HG02759 (cell line): ENCODE measurements around the gene PTPRN2.
"Not testable (repeated sequence)": the region's sequence is repeated elsewhere in the genome, so short reads cannot be mapped to it uniquely, and the experiment has no call there.

ENCODE experiments used
- ATAC-seq: cut with Tn5 transposase; IDR thresholded peaks from one replicate; pipeline ENCODE4 v1.9.1; 2021; ENCODE audit warnings: mild to moderate bottlenecking, moderate library complexity; ENCODE audit not compliant: unreplicated experiment

Gene PTPRN2

GRCh38 chr7:158535079-158535478 lies 52.5 kb downstream of the PTPRN2 start:
- no peak for ATAC-seq

GRCh38 chr7:158534598-158534997 lies 53.0 kb downstream of the PTPRN2 start:
- no peak for ATAC-seq

- not testable (repeated sequence) for ATAC-seq
Observed at GRCh38 chr7:158534134-158534515, 53.5 kb downstream of the PTPRN2 start.

GRCh38 chr7:158533386-158534133 lies 54.1 kb downstream of the PTPRN2 start:
- ATAC-seq, result no peak

GRCh38 chr7:158532093-158532627 lies 55.5 kb downstream of the PTPRN2 start:
- no peak for ATAC-seq

GRCh38 chr7:158531661-158532060 lies 56.0 kb downstream of the PTPRN2 start:
- no peak for ATAC-seq

- ATAC-seq, result no peak
Observed at GRCh38 chr7:158530800-158531609, 56.6 kb downstream of the PTPRN2 start.

- no peak for ATAC-seq
Observed at GRCh38 chr7:158529181-158530096, 58.2 kb downstream of the PTPRN2 start.

- ATAC-seq, result no peak
Observed at GRCh38 chr7:158527915-158528502, 59.6 kb downstream of the PTPRN2 start.

GRCh38 chr7:158527495-158527894 lies 60.1 kb downstream of the PTPRN2 start:
- ATAC-seq, result no peak

- ATAC-seq, result no peak
Observed at GRCh38 chr7:158527038-158527437, 60.6 kb downstream of the PTPRN2 start.

GRCh38 chr7:158526531-158526930 lies 61.1 kb downstream of the PTPRN2 start:
- ATAC-seq, result no peak

- ATAC-seq, result no peak
Observed at GRCh38 chr7:158525648-158526484, 61.8 kb downstream of the PTPRN2 start.

GRCh38 chr7:158524749-158525635 lies 62.6 kb downstream of the PTPRN2 start:
- ATAC-seq, result no peak

GRCh38 chr7:158524286-158524685 lies 63.3 kb downstream of the PTPRN2 start:
- ATAC-seq, result not testable (repeated sequence)

- ATAC-seq, result not testable (repeated sequence)
Observed at GRCh38 chr7:158523877-158524276, 63.7 kb downstream of the PTPRN2 start.

- not testable (repeated sequence) for ATAC-seq
Observed at GRCh38 chr7:158523165-158523856, 64.3 kb downstream of the PTPRN2 start.

- not testable (repeated sequence) for ATAC-seq
Observed at GRCh38 chr7:158521795-158522194, 65.8 kb downstream of the PTPRN2 start.
